ENCODE measurements around the gene KL. TPM values are rescaled to one million over a fixed set of nuclear protein-coding genes. Genes with fewer than 3 reads are reported as not detected.

The KL gene
- total and polyA plus RNA-seq, 10 of the 15 experiments (the other 5 are each of a cell fraction or from before 2014, with no cell fraction given), result 0.08 to 2.1 (median 1.4) TPM

GRCh38 chr13:33106656-33107360, 90.6 kb downstream of the KL start (continued):
- TF ChIP-seq POU2F2 (IDR thresholded peaks at IDR 0.05; ENCODE audit: borderline replicate concordance, low read depth, low read length) (0 out of 3 replicates have a peak, but pooled peaks have one; percentile 37), E2F8 (IDR thresholded peaks at IDR 0.05; ENCODE audit: low read depth, partially characterized antibody) (no peak), GATAD2B (conservative IDR thresholded peaks at IDR 0.05; ENCODE audit: low read depth) (no peak), MYC (IDR thresholded peaks at IDR 0.05; ENCODE audit: insufficient read depth, insufficient read length, insufficient replicate concordance, low read length, severe bottlenecking) (no peak), MEF2B (IDR thresholded peaks at IDR 0.05; ENCODE audit: partially characterized antibody, poor library complexity, severe bottlenecking) (peak; percentile 55), NFXL1 (IDR thresholded peaks at IDR 0.05; ENCODE audit: borderline replicate concordance) (no peak), IKZF2 (IDR thresholded peaks at IDR 0.05) (peak in 1 of 2 experiments; percentile 11; a peak in 1 of 4 replicates), ATF7 (IDR thresholded peaks at IDR 0.05; ENCODE audit: low read depth) (0 out of 2 replicates have a peak, but pooled peaks have one; percentile 19), STAT3 (IDR thresholded peaks at IDR 0.05; ENCODE audit: low read depth, low read length) (no peak), PKNOX1 (IDR thresholded peaks at IDR 0.05) (peak; percentile 74), SPI1 (IDR thresholded peaks at IDR 0.05; ENCODE audit: borderline replicate concordance, insufficient read depth, low read depth, low read length) (peak; percentile 21; the same call in 1 of the 2 replicates), RELB (IDR thresholded peaks at IDR 0.05; ENCODE audit: low read depth) (0 out of 2 replicates have a peak, but pooled peaks have one; percentile 24), SMARCA5 (IDR thresholded peaks at IDR 0.05) (no peak), MEF2A (IDR thresholded peaks at IDR 0.05; ENCODE audit: insufficient read depth, low read depth, low read length) (peak; percentile 64; the same call in 1 of the 2 replicates), ZNF24 (IDR thresholded peaks at IDR 0.05) (0 out of 2 replicates have a peak, but pooled peaks have one; percentile 40), RUNX3 (IDR thresholded peaks at IDR 0.05; ENCODE audit: low read length) (peak; percentile 35; the same call in 1 of the 2 replicates), ZNF217 (IDR thresholded peaks at IDR 0.05) (peak; percentile 58; the same call in 1 of the 2 replicates), MTA2 (IDR thresholded peaks at IDR 0.05; ENCODE audit: low read depth) (peak; percentile 41; the same call in 1 of the 2 replicates), HSF1 (IDR thresholded peaks at IDR 0.05; ENCODE audit: low read depth, low read length) (no peak), SIX5 (IDR thresholded peaks at IDR 0.05; ENCODE audit: low read depth, low read length, severe bottlenecking) (no peak), NR2C2 (IDR thresholded peaks at IDR 0.05; ENCODE audit: borderline replicate concordance, control insufficient read depth, insufficient read length, low read depth) (no peak)

Data from GM12878 (cell line).